AG09319 (cell line): Measurements from ENCODE around the gene TMEM182.

ENCODE experiments used
- DNase-seq: peaks from one replicate; pipeline ENCODE4 v3.0.0-alpha.2; 2010; ENCODE audit warnings: low read depth; ENCODE audit errors: extremely low read depth
- TF ChIP-seq, protein P1 (sequence below): IDR thresholded peaks from 2 replicates; pipeline ENCODE4 v1.5.1; 2011; ENCODE audit warnings: low read depth, mild to moderate bottlenecking, inconsistent platforms, low read length, moderate library complexity

Gene TMEM182

DNA sequence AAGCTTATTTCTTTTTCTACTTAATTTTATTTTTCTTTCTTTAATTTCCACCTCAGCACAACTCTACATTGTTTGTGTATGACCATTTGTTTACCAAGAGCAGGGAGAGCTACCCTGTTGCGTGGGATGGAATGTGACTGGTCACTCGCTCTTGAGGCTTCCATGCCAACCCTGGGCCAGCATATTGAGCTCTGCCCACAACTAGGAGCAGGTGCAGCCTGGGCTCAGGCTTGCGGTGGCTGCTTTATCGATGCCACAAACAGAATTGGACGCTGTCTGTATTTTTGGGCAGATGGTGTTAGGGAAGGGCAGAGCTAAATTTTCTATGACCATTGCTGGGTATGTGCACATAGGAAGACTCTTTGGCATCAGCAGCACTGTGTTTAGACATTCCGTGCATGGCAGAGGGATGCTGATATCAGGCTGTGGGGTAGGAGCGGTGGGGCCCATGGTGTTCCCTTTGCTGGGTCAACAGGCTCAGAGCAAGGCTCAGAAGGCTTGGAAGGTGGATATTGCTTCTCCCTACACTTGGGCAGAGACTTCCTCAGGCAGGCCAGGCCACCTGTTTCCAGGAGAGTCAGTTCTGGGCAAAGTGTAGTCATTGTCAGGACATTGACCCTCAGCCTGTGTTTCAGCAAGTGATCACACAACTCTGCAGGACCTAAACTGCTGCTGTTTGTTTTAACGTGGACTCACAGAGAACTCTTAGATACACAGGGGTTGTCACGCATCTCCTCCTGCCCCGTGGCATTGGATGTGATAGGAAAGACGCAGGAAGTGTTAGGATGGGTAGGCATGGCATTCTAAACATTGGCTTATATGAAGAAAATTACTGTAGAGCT is 40.2 kb downstream of the TMEM182 start:
- TF ChIP-seq, protein P1, sequence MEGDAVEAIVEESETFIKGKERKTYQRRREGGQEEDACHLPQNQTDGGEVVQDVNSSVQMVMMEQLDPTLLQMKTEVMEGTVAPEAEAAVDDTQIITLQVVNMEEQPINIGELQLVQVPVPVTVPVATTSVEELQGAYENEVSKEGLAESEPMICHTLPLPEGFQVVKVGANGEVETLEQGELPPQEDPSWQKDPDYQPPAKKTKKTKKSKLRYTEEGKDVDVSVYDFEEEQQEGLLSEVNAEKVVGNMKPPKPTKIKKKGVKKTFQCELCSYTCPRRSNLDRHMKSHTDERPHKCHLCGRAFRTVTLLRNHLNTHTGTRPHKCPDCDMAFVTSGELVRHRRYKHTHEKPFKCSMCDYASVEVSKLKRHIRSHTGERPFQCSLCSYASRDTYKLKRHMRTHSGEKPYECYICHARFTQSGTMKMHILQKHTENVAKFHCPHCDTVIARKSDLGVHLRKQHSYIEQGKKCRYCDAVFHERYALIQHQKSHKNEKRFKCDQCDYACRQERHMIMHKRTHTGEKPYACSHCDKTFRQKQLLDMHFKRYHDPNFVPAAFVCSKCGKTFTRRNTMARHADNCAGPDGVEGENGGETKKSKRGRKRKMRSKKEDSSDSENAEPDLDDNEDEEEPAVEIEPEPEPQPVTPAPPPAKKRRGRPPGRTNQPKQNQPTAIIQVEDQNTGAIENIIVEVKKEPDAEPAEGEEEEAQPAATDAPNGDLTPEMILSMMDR = no peak
- no peak for DNase-seq

DNA sequence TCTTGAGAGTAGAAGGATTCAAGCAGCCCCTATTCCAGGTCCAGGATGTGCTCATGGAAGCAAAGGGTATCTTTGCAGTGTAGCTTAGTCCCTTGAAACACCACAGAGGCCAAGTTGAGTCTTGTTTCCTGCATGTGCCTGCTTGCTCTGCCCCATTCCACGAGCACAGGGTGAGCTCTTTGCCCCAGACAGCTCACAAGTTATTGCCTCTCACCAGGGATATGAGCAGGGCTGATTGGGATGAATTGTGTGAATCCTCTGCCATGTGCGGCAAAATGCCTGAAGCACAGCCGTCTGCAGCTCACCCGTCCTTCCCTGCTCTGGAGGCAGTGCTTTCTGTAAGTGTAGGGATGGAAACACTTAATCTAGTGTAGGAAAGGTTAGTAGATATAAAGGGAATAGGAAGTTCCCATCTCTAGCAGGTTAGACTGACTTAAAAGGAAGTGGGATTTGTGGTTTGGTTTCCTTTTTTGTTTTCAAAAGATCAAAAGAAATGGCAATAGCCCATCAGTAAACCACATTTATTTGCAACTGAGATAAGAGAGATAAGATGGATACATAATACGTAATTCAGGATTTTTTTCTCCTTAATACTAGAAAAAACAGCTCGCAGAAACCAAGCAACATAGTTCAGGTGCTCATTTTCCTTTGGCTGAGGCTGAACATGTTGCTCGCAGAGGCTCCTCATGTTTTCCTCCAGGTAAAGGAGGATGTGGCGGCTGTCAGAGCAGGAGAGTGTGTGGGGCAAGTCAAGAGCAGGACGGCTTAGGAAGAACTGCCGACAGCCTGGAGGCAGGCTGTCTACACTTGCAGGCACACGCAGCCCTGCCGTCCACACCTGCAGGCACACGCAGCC is 41.4 kb downstream of the TMEM182 start:
- TF ChIP-seq, protein P1 = no peak
- no peak for DNase-seq

DNA sequence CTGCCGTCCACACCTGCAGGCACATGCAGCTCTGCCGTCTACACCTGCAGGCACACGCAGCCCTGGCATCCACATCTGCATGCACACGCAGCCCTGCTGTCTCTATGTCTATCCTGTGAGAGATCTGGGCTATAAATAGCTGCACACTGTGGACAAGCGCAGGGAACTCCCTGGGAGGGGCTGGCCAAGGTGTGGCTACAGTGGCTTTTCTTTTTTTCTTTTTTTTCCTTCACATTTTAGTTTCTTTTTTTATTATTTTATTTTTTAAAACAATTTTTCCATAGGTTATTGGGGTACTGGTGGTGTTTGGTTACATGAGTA is 42.0 kb downstream of the TMEM182 start:
- DNase-seq = no peak

DNA sequence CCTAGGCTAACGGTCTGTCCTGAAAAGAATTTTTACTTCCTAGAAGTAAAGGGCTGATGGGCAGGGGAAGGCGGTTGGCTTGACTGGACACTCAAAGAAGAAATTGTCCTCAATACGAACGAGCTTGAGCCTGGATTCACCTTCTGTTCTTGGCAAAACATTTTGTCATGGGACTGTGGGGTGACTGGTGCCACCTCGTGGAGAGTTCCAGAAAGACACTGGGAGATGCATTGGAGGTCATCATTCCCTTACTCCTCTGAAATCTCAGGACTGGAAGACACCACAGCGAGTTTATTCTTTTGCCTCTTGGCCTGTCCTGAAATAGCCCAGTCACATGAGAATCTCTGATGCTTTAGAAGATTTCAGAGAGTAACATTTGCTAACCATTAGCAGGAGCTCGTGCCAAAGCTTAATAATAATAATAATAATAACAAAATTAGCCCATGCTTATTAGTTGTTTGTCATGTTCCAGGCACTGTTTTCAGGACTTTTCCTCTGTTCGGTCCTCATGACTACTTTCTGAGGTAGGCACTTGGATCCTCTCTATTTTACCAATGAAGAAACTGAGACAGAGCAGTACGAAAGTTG is 44.5 kb downstream of the TMEM182 start:
- DNase-seq = peak; percentile 39

More for the DNA sequence above, 42.0 kb downstream of the TMEM182 start:
- TF ChIP-seq, protein P1 = no peak

DNA sequence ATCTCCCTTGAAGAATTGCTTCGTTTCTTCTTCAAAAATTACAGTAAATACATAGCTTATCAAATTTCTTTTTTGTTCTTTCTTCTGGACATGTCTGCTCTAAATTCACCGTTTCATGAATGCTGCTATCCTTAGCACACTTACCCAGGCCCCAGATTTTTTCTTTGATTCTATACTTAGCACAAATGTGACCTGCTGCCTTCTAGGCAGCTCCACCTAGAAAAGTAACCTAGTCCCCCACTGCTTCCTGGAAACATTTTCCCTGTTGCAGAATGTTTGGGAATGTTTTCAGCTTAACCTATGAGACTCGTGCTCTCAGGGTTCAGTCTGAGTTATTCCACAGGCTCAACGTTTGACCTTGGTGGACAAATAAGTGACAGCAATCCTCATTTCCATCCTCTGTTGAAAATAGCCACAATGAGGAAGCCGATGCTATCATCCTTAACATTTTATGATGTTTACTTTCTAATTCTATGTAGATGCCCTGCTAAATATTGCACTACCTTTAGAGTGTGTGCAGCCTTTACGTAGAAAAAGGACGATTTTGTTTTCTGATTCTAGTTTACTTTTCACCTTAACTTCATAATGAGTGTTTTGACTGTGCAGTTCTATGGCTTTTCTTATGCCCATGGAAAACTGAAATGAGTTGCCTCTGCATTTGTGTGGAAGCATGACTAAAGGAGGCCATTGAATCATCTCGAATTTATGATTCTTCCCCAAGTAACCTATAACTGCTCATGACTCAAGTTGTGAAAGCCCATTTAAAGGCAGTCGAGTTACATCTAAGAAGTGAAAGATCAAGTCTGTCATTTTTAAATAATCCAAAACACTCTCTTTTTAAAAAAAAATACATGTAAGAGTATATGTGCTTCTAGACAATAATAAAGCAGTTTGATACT is 47.7 kb downstream of the TMEM182 start:
- DNase-seq = no peak
- TF ChIP-seq, protein P1 = no peak

More for the DNA sequence above, 44.5 kb downstream of the TMEM182 start:
- TF ChIP-seq, protein P1 = peak; percentile 91

DNA sequence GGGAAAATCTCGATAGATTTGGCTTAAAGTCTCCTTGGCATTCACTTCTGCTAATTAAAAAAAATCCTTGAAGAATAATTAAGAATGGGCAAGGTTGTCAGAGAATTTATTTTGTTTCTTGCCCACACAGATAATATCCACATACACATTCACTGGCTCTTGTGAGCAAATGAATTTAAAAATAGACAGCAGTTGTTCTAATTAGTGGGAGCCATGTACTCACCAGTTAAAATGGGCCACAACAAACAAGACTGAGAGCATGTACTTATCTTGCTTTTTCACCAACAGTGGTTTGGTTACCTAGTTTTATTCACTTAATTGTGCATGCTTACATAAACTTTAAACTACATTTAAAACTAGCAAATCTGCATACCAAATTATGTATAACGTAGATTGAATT is 53.5 kb downstream of the TMEM182 start:
- no peak for DNase-seq
- TF ChIP-seq, protein P1 = no peak
